AG04450 (cell line): ENCODE results near the gene SEMA7A. TPM values are rescaled to one million over a fixed set of nuclear protein-coding genes. Genes with fewer than 3 reads are reported as not detected.

Experiments used
- CTCF ChIA-PET: fragments of 300-600, 350-600 bp; formaldehyde crosslinking; extraction: SDS; loops from one replicate; lab custom pipeline; 2022; ENCODE audit warnings: antibody characterized with exemption, inconsistent platforms; lab: Charles Lee
- POLR2A ChIA-PET: fragments of 350-600 bp; formaldehyde crosslinking; extraction: SDS; loops from one replicate; lab custom pipeline; 2021; ENCODE audit warnings: antibody characterized with exemption, inconsistent platforms; lab: Yijun Ruan, JAX
- DNase-seq: peaks from one replicate; pipeline ENCODE4 v3.0.0-alpha.2; 2011; ENCODE audit warnings: low read depth, low spot score
- H3K27ac ChIP-seq: one replicate; pipeline ENCODE4 v1.5.1; 2012; ENCODE audit warnings: low read depth, low read length, control low read depth
- H3K27me3 ChIP-seq: one replicate; pipeline ENCODE4 v1.6.0; 2012; ENCODE audit warnings: low read length; ENCODE audit not compliant: control insufficient read depth, insufficient read depth
- H3K4me3 ChIP-seq: 2 replicates; pipeline ENCODE4 v1.5.1; 2011; ENCODE audit warnings: mild to moderate bottlenecking, low read depth, low read length, control low read depth
- H3K9me3 ChIP-seq: 2 replicates; pipeline ENCODE4 v1.5.1; 2012; ENCODE audit warnings: low read length; ENCODE audit not compliant: control insufficient read depth, insufficient read depth
- polyA plus RNA-seq: library from polyadenylated mRNA; depleted of rRNA; stranded (reverse); fragments of >200 nt; gene quantifications from 2 replicates; pipeline ENCODE4 v1.2.3, GENCODE V29; 2011
- TF ChIP-seq, protein P1 (sequence below): IDR thresholded peaks from 2 replicates; pipeline ENCODE4 v1.5.1; 2011; ENCODE audit warnings: low read depth, low read length, control low read depth, inconsistent platforms

The SEMA7A gene
- polyA plus RNA-seq, 1 experiment, result 7.5 TPM

DNA sequence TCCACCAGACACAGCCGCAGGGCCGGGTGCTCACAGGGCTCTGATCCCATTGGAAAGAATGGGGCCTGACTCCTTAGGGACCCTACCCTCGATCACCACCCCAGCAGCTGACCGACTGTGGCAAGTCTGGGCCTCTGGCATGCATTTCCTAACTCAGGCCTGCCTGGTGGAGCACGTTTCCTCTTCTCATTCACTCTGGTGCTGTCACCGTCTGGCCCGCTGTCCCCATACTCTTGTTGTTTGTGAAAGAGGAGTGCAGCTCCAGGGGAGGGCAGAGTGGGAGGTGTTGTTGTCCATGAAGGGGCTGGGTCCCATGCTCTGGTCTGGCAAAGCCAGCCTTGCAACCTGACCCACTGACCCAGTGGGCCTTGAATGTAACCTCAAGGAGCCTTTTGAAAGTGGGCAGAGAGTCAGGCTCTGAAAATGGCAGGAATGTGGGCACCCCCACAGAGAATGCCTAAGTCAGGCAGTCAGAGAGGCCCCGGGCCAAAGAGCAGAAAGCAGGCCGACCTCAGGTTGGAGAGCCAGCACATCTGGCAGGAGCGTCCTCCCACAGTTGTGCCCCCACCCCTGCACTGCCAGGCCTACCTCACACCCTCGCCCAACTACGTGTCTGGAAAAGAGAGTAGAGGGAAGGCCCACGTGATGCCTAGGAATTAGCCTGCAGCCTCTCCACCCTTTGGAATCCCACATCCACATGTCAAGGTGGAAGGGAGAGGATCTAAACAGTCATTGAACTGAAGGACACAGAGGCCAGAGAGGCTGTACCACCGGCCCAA, 10.9 kb downstream of the SEMA7A start:
- H3K27ac ChIP-seq, result peak overlapping the region; percentile 68
- H3K9me3 ChIP-seq, result no peaks in the 10 kb centered on the region
- no peaks in the 10 kb centered on the region for H3K27me3 ChIP-seq
- H3K4me3 ChIP-seq, result no peak overlapping the region
- POLR2A ChIA-PET, result interaction anchor here (0.5 to 1.5 kb wide), 4 partner anchors 9 to 118 kb away, joined by 3 to 6 read pairs (median 4); partner anchors contain the start of genes ARID3B and SEMA7A
- CTCF ChIA-PET, result interaction anchor here (1.5 kb wide), 1 partner anchor 41 kb away, joined by 9 read pairs; no protein-coding TSS in a partner anchor
- TF ChIP-seq, protein P1, sequence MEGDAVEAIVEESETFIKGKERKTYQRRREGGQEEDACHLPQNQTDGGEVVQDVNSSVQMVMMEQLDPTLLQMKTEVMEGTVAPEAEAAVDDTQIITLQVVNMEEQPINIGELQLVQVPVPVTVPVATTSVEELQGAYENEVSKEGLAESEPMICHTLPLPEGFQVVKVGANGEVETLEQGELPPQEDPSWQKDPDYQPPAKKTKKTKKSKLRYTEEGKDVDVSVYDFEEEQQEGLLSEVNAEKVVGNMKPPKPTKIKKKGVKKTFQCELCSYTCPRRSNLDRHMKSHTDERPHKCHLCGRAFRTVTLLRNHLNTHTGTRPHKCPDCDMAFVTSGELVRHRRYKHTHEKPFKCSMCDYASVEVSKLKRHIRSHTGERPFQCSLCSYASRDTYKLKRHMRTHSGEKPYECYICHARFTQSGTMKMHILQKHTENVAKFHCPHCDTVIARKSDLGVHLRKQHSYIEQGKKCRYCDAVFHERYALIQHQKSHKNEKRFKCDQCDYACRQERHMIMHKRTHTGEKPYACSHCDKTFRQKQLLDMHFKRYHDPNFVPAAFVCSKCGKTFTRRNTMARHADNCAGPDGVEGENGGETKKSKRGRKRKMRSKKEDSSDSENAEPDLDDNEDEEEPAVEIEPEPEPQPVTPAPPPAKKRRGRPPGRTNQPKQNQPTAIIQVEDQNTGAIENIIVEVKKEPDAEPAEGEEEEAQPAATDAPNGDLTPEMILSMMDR, result no peak
- DNase-seq, result no peak

GRCh38 chr15:74422265-74422651, 11.5 kb downstream of the SEMA7A start:
- Histone ChIP-seq H3K27me3 (no peaks in the 10 kb centered on the region), H3K9me3 (no peaks in the 10 kb centered on the region), H3K27ac (peak overlapping the region; percentile 68), H3K4me3 (no peak overlapping the region)
- TF ChIP-seq, protein P1, result no peak
- POLR2A ChIA-PET, result interaction anchor here (0.9 to 1.5 kb wide), 2 partner anchors 10 to 12 kb away, joined by 5 to 6 read pairs; partner anchors contain the start of gene SEMA7A
- CTCF ChIA-PET, result no interaction called here
- no peak for DNase-seq

GRCh38 chr15:74421302-74422245, 12.2 kb downstream of the SEMA7A start:
- Histone ChIP-seq H3K4me3 (no peak overlapping the region), H3K27me3 (no peaks in the 10 kb centered on the region), H3K9me3 (no peaks in the 10 kb centered on the region), H3K27ac (peak overlapping the region; percentile 68)
- no peak for DNase-seq
- ChIA-PET POLR2A (interaction anchor here (0.9 to 1.5 kb wide), 4 partner anchors 10 to 27 kb away, joined by 3 to 6 read pairs (median 4); partner anchors contain the start of gene SEMA7A), CTCF (interaction anchor here (1.8 kb wide), 1 partner anchor 17 kb away, joined by 4 read pairs; no protein-coding TSS in a partner anchor)
- TF ChIP-seq, protein P1, result no peak

GRCh38 chr15:74420193-74420905, 13.4 kb downstream of the SEMA7A start:
- Histone ChIP-seq H3K27ac (peak overlapping the region; percentile 47), H3K27me3 (no peaks in the 10 kb centered on the region), H3K9me3 (no peaks in the 10 kb centered on the region), H3K4me3 (no peak overlapping the region)
- ChIA-PET POLR2A (interaction anchor here (1.3 to 1.5 kb wide), 3 partner anchors 11 to 25 kb away, joined by 3 to 4 read pairs (median 4); no protein-coding TSS in a partner anchor), CTCF (interaction anchor here (1.2 to 1.8 kb wide), 2 partner anchors 18 to 38 kb away, joined by 4 to 6 read pairs; no protein-coding TSS in a partner anchor)
- DNase-seq, result no peak
- TF ChIP-seq, protein P1, result no peak
